ENCODE data around the gene CLCNKA. TPM values are rescaled to one million over a fixed set of nuclear protein-coding genes. Genes with fewer than 3 reads are reported as not detected.
A peak's percentile ranks its signal among the peaks of the same experiment; 100 is the strongest.

The CLCNKA gene
- total RNA-seq, 1 experiment from 2014 or later, result 1.5 TPM

- TF ChIP-seq ZBTB43 (CRISPR knock-in tag; IDR thresholded peaks at IDR 0.05), result no peak
- 0 out of 2 replicates have a peak, but pooled peaks have one; percentile 20 for TF ChIP-seq ETV6 (CRISPR knock-in tag; IDR thresholded peaks at IDR 0.05)
- TF ChIP-seq GTF2I (CRISPR knock-in tag; conservative IDR thresholded peaks at IDR 0.05), result peak; percentile 80; the same call in 1 of the 2 replicates
- TF ChIP-seq ZNF317 (CRISPR knock-in tag; IDR thresholded peaks at IDR 0.05; ENCODE audit: borderline replicate concordance, low read depth), result no peak
- no peak for TF ChIP-seq ZNF138 (CRISPR knock-in tag; conservative IDR thresholded peaks at IDR 0.05)
- no peak for TF ChIP-seq ATF6 (CRISPR knock-in tag; IDR thresholded peaks at IDR 0.05)
- no peak for TF ChIP-seq ZNF281 (CRISPR knock-in tag; IDR thresholded peaks at IDR 0.05)
- 0 out of 2 replicates have a peak, but pooled peaks have one; percentile 54 for TF ChIP-seq ARID4B (CRISPR knock-in tag; IDR thresholded peaks at IDR 0.05; ENCODE audit: borderline replicate concordance)
- TF ChIP-seq STAT6 (CRISPR knock-in tag; conservative IDR thresholded peaks at IDR 0.05; ENCODE audit: low read depth), result no peak
- no peak; the same call in 1 of the 2 replicates for TF ChIP-seq SP1 (CRISPR knock-in tag; conservative IDR thresholded peaks at IDR 0.05)
- no peak for TF ChIP-seq HMGA2 (CRISPR knock-in tag; IDR thresholded peaks at IDR 0.05)
- no peak for TF ChIP-seq PRDM15 (CRISPR knock-in tag; IDR thresholded peaks at IDR 0.05)
- 0 out of 2 replicates have a peak, but pooled peaks have one; percentile 35 for TF ChIP-seq TEAD1 (CRISPR knock-in tag; IDR thresholded peaks at IDR 0.05)
- no peak for TF ChIP-seq OVOL2 (CRISPR knock-in tag; IDR thresholded peaks at IDR 0.05; ENCODE audit: borderline replicate concordance)
- TF ChIP-seq USF1 (CRISPR knock-in tag; IDR thresholded peaks at IDR 0.05), result no peak
- TF ChIP-seq ZNF671 (CRISPR knock-in tag; IDR thresholded peaks at IDR 0.05), result no peak
- TF ChIP-seq TCF7 (CRISPR knock-in tag; IDR thresholded peaks at IDR 0.05; ENCODE audit: low read depth), result no peak
- TF ChIP-seq ZBTB21 (CRISPR knock-in tag; IDR thresholded peaks at IDR 0.05; ENCODE audit: borderline replicate concordance), result no peak
- peak; percentile 33; the same call in 1 of the 2 replicates for TF ChIP-seq E2F5 (CRISPR knock-in tag; IDR thresholded peaks at IDR 0.05)
Measured at GRCh38 chr1:16013220-16013907, 8.5 kb upstream of the CLCNKA start (continued).
